Gastrocnemius medialis (tissue), 4 donors: ENCODE results near the gene TNIK.

Experiments
- CTCF ChIP-seq, 5 experiments: fragments of 450-650 bp in 3 of 5; fragments of 200-600 bp in 2 of 5; sonication (generic) in 2 of 5; IDR thresholded peaks in 4 of 5; conservative IDR thresholded peaks in 1 of 5; 1 replicate in 4 of 5; 2 replicates in 1 of 5; pipeline ENCODE4 v1.5.1; 2016 to 2019; ENCODE audit warnings: antibody characterized with exemption in 5 of 5, mild to moderate bottlenecking in 3 of 5, moderate library complexity in 3 of 5
- POLR2A ChIP-seq, 2 donors: fragments of 450-650 bp; IDR thresholded peaks; one replicate each; pipeline ENCODE4 v1.6.1; 2017; ENCODE audit warnings: antibody characterized with exemption in 2 of 2, mild to moderate bottlenecking in 2 of 2, moderate library complexity in 2 of 2

- TF ChIP-seq CTCF (IDR thresholded peaks at IDR 0.05 in 4 of 5, conservative IDR thresholded peaks at IDR 0.05 in 1 of 5) (no peak), POLR2A (IDR thresholded peaks at IDR 0.05) (no peak)
Measured at GRCh38 chr3:171343693-171344092, 116.5 kb downstream of the TNIK start.
